Adipocyte (in vitro differentiated cells): Measurements from ENCODE around the gene SLC22A15.

ENCODE experiments used
- DNase-seq: peaks from one replicate; pipeline ENCODE4 v3.0.0-alpha.2; 2015; ENCODE audit warnings: low read depth
- H3K27me3 ChIP-seq: replicated peaks from 2 replicates; pipeline ENCODE4 v1.7.0; 2013; ENCODE audit warnings: mild to moderate bottlenecking, low read length, moderate library complexity; ENCODE audit not compliant: control insufficient read depth, insufficient read depth
- H3K36me3 ChIP-seq: 2 replicates; pipeline ENCODE4 v1.7.0; 2013; ENCODE audit warnings: low read length, mild to moderate bottlenecking, moderate library complexity; ENCODE audit not compliant: control insufficient read depth, insufficient read depth, severe bottlenecking
- H3K4me1 ChIP-seq: 2 replicates; pipeline ENCODE4 v1.7.0; 2013; ENCODE audit warnings: mild to moderate bottlenecking, low read length, moderate library complexity; ENCODE audit not compliant: control insufficient read depth, insufficient read depth
- H3K4me3 ChIP-seq: 2 replicates; pipeline ENCODE4 v1.7.0; 2013; ENCODE audit warnings: mild to moderate bottlenecking, low read length, moderate library complexity
- H3K9ac ChIP-seq: 2 replicates; pipeline ENCODE4 v1.7.0; 2013; ENCODE audit warnings: mild to moderate bottlenecking, low read length, moderate library complexity
- H3K9me3 ChIP-seq: 2 replicates; pipeline ENCODE4 v1.7.0; 2013; ENCODE audit warnings: mild to moderate bottlenecking, low read length, moderate library complexity; ENCODE audit not compliant: control insufficient read depth

The SLC22A15 gene

DNA sequence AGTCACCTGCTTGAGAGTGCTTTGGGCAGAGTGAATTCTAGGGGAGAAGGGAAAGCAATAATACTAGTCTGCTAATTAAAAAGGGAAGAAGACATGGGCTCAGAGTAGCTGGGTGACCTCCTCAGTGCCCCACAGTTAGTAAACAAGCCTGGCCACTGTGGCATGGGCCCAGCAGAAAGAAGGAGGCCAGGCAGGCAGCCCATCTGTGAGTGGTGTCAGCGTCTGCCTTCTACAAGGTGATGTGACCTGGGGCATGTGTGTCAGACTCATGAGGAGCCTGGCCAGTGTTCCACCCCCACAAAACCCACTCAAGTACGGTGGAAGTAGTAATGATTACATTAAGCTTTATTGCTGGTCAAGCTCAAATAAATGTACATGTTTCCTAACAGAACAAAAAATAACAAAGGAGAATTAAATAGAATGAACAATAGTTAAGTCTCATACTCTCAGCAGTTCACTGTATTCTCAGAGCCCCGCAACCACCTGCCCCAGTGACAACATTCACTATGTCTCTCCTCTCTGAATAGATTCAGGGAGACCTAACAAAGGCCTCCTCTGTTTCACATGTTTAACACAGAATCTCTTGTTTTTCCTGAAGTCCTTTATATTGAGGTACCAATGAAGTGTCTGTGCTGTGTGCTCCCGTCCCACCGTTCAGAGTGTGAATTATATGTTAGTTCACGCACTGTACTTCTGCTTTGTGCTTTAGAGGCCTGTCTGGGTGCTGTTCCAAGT, 32.5 kb downstream of the SLC22A15 start:
- H3K9me3 ChIP-seq, result no peaks in the 10 kb centered on the region
- peaks cover 28% of the 10 kb centered on the region for H3K36me3 ChIP-seq
- H3K9ac ChIP-seq, result no peak overlapping the region
- DNase-seq, result no peak
- no peaks in the 10 kb centered on the region for H3K4me1 ChIP-seq
- H3K27me3 ChIP-seq, result no peaks in the 10 kb centered on the region
- H3K4me3 ChIP-seq, result no peak overlapping the region

DNA sequence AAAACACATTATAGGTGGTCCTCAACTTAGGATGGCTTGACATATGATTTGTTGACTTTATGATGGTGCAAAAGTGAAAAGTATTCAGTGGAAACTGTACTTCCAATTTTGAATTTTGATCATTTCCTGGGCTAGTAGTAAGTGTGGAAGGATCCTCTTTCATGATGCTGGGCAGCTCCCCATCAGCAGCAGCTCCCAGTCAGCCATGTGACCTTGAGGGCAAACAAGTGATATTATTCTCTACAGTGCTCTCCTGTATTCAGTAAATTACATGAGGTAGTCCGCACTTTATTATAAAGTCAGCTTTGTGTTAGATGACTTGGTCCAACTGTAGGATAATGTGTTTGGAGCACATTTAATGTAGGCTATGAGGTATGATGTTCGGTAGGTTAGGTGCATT, 36.4 kb downstream of the SLC22A15 start:
- Histone ChIP-seq H3K27me3 (no peaks in the 10 kb centered on the region), H3K9ac (no peak overlapping the region), H3K36me3 (peaks cover 14% of the 10 kb centered on the region), H3K4me1 (no peaks in the 10 kb centered on the region), H3K9me3 (no peaks in the 10 kb centered on the region), H3K4me3 (no peak overlapping the region)
- DNase-seq, result no peak

DNA sequence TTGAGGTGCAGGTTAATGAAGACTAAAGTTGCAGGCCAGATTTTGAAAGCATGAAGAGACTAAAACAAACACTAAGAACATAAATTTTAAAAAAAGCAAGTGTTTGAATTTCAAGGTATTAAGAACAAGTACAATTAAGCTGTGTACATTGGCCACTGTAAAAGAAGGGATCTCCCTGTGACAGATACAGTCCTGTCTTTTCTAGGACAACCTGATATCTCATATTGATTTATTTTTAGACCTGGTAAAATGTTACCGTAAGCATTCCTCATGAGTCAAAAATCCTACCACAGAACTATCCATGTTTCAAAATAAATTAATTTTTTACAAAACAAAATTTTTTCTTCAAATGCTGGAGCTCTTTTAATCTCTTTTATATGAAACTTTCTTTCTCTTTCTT, 39.4 kb downstream of the SLC22A15 start:
- H3K9ac ChIP-seq, result no peak overlapping the region
- H3K27me3 ChIP-seq, result no peaks in the 10 kb centered on the region
- no peak for DNase-seq
- H3K4me1 ChIP-seq, result no peaks in the 10 kb centered on the region
- no peak overlapping the region for H3K4me3 ChIP-seq
- no peaks in the 10 kb centered on the region for H3K9me3 ChIP-seq
- peaks cover 10% of the 10 kb centered on the region for H3K36me3 ChIP-seq

DNA sequence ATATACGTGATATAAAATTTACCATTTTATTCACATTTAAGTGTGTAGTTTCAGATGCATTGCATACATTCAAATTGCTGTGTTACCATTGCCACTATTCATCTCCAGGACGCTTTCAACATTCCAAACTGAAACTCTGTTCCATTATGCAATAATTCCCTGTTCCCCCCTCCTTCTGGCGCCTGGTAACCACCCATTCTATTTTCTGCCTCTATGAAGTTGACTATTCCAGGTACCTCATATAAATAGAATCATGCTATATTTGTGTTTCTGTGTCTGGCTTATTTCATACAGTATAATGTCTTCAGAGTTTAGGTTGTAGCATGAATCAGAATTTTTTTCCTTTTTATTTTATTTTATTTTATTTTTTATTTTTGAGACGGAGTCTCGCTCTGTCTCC, 41.7 kb downstream of the SLC22A15 start:
- Histone ChIP-seq H3K9ac (no peak overlapping the region), H3K27me3 (no peaks in the 10 kb centered on the region), H3K36me3 (peaks cover 17% of the 10 kb centered on the region), H3K9me3 (no peaks in the 10 kb centered on the region), H3K4me3 (no peak overlapping the region), H3K4me1 (no peaks in the 10 kb centered on the region)
- no peak for DNase-seq

GRCh38 chr1:116019653-116020253, 43.4 kb downstream of the SLC22A15 start:
- Histone ChIP-seq H3K9me3 (no peaks in the 10 kb centered on the region), H3K4me3 (no peak overlapping the region), H3K27me3 (no peaks in the 10 kb centered on the region), H3K9ac (no peak overlapping the region), H3K36me3 (peaks cover 22% of the 10 kb centered on the region), H3K4me1 (no peaks in the 10 kb centered on the region)
- DNase-seq, result no peak

DNA sequence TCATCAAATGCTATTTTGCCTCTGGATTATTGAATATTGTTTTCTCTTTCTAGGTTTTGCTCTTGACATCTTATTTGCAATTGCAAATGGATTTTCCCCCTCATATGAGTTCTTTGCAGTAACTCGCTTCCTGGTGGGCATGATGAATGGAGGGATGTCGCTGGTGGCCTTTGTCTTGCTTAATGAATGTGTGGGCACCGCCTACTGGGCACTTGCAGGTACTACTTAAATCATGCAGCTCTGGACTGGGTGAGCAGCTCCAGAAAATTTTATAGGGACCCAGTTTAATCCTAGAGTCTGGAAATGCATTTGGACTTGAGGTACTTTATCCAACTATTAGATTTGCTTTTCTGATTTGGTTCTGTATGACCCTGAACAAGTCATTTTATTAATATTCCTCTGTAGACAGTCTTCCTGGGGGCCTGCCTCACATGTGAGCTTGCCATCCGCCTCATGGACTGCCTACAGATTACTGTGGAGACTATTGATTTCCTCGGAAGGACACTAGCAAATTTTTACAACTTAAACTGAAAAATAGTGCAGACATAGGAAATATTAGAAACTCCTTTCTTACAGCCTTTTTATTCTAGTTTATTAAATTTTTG, 44.5 kb downstream of the SLC22A15 start:
- peak; percentile 65 for DNase-seq
- Histone ChIP-seq H3K9me3 (no peaks in the 10 kb centered on the region), H3K36me3 (peaks cover 22% of the 10 kb centered on the region), H3K4me1 (no peaks in the 10 kb centered on the region), H3K9ac (no peak overlapping the region), H3K27me3 (no peaks in the 10 kb centered on the region), H3K4me3 (no peak overlapping the region)

DNA sequence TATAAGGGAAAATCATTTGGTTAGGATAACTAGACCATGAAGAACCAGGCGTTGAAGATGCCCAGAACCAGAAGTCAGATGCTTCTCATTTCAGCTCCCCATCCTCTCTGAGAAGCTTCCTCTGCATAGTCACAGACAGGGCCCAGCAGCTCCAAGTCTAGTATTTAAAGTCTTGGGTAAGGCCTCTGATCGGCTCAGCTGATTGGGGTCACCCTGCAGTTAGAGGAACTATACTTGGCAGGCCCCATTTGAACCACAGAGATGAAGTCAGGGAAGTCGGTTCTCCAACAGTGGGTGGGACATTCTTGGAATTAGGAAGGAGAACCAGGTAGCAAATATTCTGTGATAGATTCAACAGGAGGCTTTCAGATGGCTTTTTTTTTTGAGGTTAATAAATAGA, 48.3 kb downstream of the SLC22A15 start:
- Histone ChIP-seq H3K9ac (no peak overlapping the region), H3K27me3 (no peaks in the 10 kb centered on the region), H3K36me3 (peaks cover 32% of the 10 kb centered on the region), H3K4me1 (no peaks in the 10 kb centered on the region), H3K9me3 (no peaks in the 10 kb centered on the region), H3K4me3 (no peak overlapping the region)
- DNase-seq, result no peak

DNA sequence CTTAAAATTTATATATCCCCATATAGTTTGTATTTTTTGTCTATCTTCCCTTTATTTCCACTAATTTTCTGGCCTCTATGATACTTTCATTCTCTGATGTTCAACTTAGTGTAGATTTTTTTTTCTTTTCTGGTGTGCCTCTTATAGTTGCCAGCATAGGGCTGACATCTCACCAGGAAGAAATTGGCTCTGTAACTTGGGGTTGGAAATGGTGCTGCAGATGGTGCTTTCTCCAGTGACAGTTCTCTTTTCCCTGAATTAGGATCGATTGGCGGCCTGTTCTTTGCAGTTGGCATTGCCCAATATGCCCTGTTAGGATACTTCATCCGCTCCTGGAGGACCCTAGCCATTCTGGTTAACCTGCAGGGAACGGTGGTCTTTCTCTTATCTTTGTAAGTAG, 50.3 kb downstream of the SLC22A15 start:
- Histone ChIP-seq H3K9me3 (no peaks in the 10 kb centered on the region), H3K4me3 (no peak overlapping the region), H3K27me3 (no peaks in the 10 kb centered on the region), H3K36me3 (peaks cover 33% of the 10 kb centered on the region), H3K4me1 (no peaks in the 10 kb centered on the region), H3K9ac (no peak overlapping the region)
- no peak for DNase-seq

DNA sequence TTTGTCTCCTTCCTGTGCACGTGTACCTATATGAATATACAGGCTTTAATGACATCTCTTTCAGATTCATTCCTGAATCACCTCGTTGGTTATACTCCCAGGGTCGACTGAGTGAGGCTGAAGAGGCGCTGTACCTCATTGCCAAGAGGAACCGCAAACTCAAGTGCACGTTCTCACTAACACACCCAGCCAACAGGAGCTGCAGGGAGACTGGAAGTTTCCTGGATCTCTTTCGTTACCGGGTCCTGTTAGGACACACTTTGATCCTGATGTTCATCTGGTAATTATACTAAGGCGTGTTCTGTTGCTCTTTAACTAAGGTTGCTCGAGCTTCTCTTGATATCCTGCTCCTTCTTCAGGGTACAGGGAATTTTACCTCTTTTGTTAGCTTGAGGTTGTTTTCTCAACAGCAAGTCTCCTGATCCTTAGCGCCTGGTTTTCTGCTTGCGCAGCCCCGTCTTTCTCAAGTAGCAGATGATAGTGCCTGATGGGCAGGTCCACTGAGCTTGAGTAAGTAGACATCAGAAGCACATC, 55.1 kb downstream of the SLC22A15 start:
- no peak for DNase-seq
- no peaks in the 10 kb centered on the region for H3K27me3 ChIP-seq
- H3K9me3 ChIP-seq, result no peaks in the 10 kb centered on the region

DNA sequence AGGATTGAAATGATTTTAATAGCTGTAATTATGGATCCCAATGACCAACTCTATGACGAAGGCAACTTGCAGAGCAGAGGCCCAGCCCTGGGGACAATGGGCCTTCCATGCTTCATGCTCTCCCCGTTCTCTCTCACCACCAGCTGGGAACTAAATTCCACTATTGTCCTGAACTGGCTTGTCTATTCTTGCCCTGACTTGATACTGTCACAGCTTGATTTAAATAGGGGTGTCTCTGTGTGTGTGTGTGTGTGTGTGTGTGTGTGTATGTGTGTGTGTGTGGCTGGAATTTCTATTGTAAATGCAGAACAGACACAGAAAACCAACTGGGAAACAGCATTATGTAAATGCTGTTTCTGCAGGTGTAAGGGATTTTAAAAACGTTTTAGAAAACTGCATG, 57.0 kb downstream of the SLC22A15 start:
- Histone ChIP-seq H3K36me3 (peaks cover 70% of the 10 kb centered on the region), H3K4me3 (no peak overlapping the region), H3K9me3 (no peaks in the 10 kb centered on the region), H3K9ac (no peak overlapping the region), H3K27me3 (no peaks in the 10 kb centered on the region), H3K4me1 (no peaks in the 10 kb centered on the region)
- DNase-seq, result no peak

More for the DNA sequence above, 55.1 kb downstream of the SLC22A15 start:
- H3K4me1 ChIP-seq, result no peaks in the 10 kb centered on the region
- no peak overlapping the region for H3K4me3 ChIP-seq
- no peak overlapping the region for H3K9ac ChIP-seq
- peaks cover 67% of the 10 kb centered on the region for H3K36me3 ChIP-seq

GRCh38 chr1:116036255-116036654, 59.9 kb downstream of the SLC22A15 start:
- Histone ChIP-seq H3K4me3 (no peak overlapping the region), H3K9ac (no peak overlapping the region), H3K4me1 (no peaks in the 10 kb centered on the region), H3K27me3 (no peaks in the 10 kb centered on the region), H3K9me3 (no peaks in the 10 kb centered on the region), H3K36me3 (peaks cover 76% of the 10 kb centered on the region)
- no peak for DNase-seq
